Hindlimb muscle (tissue), 1 donor: Measurements from ENCODE around the gene UQCC2. TPM values are rescaled to one million over a fixed set of nuclear protein-coding genes. Genes with fewer than 3 reads are reported as not detected.
A peak's percentile ranks its signal among the peaks of the same experiment; 100 is the strongest.

ENCODE experiments used
- DNase-seq: peaks from one replicate; pipeline ENCODE4 v3.0.0-alpha.2; 2013
- polyA plus RNA-seq: library from polyadenylated mRNA; unstranded; fragments of 120-200 nt; gene quantifications from one replicate; pipeline ENCODE4 v1.2.1, GENCODE V29; 2013; ENCODE audit not compliant: insufficient read length

Gene UQCC2
- polyA plus RNA-seq: 68.2 TPM

GRCh38 chr6:33711140-33712129 lies at the start of gene UQCC2:
Gene UQCC2 (minus strand): TSS chr6:33711700. CDS start chr6:33711686, 14 bp downstream.
- DNase-seq: peak; percentile 98

- DNase-seq: no peak
Observed at GRCh38 chr6:33759887-33760629, 48.6 kb upstream of the UQCC2 start.

GRCh38 chr6:33758815-33759216 lies 47.3 kb upstream of the UQCC2 start:
- no peak for DNase-seq

- no peak for DNase-seq
Observed at GRCh38 chr6:33757906-33758305, 46.4 kb upstream of the UQCC2 start.

- no peak for DNase-seq
Observed at GRCh38 chr6:33757113-33757512, 45.6 kb upstream of the UQCC2 start.

DNA sequence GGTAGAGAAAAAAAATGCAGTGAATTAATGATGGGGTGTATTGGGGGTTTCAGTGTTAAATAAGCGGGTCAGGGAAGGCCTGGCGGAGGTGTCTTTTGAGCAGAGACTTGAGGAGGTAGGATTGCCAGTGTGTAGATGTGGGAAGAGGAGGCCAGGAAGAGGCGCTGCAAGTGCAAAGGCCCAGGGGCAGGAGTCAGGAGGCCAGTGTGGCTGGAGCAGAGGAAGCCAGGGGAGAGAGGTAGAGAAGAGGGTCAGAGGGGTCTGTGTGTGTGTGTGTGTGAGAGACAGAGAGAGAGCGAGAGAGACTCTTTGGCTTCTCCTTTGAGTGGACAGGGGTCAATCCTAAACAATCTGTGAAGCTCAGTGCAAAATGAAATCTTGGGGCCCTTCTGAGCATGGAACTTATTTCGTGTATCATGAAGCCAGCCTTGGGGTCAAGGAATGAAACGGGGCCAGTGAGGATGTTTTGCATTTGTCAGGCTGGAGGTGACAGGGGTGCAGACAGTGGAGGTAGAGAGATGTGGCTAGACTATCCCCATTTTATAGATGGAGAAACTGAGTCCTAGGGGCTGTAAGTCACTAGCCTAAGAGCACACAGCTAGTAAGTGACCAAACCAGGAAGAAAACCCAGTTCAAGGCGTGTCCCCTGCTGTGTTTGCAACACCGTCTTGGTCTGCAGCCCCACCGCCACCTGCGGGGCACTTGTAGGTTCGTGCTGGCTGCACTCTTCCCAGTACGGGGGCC lies 44.9 kb upstream of the UQCC2 start:
- no peak for DNase-seq

- no peak for DNase-seq
Observed at GRCh38 chr6:33755070-33755869, 43.8 kb upstream of the UQCC2 start.

- no peak for DNase-seq
Observed at GRCh38 chr6:33754222-33754621, 42.7 kb upstream of the UQCC2 start.

DNA sequence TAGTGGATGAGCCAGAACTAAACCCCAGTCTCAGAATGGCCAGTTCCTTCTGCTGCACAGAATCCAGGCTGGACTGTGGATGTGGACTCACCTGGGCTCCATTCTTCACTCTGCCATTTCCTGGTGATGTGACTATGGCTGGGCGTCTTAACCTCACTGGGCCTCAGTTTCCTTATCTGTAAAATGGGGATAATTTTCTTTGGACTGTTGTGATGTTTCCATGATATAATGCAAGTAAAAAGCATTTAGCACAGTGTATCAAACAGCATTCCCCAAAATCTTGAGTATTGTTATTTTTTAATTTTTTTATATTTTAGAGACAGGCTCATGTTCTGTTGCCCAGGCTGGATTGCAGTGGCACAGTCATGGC lies 41.1 kb upstream of the UQCC2 start:
- DNase-seq: no peak

GRCh38 chr6:33751771-33752645 lies 40.5 kb upstream of the UQCC2 start:
- DNase-seq: no peak

DNA sequence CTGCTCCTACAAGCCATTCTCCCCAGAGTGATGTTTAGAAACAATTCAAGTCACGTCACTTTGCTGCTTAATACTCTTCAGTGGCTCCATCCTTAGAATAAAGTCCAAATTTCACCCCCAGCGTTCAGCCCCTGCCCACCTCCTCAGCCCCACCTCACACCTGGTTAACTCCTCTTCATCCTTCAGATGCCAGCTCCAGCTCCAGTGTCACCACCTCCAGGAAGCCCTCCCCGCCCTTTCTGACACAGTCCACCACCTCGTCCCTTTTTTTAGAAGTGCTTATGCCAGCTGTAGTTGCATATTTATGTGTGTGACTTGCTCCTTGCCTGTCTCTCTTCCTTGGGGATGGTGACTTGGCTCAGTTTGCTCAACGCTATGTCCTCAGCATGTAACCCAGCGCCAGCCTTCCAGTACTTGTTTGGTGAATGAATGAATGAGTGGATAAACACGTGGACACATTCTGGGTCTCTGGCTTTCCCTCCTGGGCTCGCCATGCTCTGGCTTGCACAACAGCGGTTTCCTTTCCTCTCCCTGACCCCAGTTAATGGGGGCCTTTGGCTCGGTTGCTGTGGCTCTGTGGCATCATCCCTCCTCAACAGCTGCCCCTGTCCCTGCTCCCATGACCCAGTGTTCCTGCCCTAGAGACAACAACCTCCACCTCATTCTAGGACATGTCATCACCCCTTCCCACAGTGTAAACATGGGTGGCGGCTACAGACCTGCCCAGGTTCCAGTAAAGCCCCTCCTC lies 38.9 kb upstream of the UQCC2 start:
- no peak for DNase-seq

DNA sequence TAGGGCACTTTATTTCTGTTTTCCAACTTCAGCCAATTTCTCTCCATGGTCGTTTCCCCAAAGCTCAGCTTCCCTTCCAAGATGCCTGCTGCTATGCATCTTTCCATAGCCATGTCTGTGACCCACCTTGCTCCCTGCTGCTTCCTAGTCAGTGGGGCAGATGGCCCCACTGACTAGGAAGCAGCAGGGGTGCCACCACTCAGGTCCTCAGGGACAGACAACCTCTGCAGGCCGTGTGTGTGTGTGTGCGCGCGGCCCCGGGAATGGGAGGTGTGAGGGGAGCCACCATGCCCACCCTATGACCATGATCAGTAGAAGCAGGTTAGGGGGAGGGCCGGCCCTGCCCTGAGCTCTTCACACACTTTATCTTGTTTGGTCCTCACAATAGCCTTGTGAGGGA lies 37.9 kb upstream of the UQCC2 start:
- DNase-seq: no peak

DNA sequence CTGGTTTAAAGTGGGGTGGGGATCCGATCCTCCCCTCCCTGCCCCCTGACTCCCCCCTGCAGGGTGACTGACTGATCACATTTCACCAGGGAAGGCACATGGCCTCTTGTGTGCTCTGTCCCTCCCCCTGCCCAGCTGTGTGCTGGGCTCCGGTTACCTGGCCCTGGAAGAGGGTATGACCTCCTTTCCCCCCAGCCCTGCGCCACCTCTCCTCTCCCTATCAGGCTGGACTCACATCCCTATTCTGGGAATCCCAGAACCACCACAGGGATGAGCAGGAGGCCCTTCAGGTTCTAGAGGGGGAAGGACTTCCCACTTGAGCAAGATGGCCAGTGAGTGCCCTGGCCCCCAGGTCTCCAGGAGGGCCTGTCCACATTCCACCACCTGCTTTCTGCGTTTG lies 37.3 kb upstream of the UQCC2 start:
- no peak for DNase-seq

- DNase-seq: no peak
Observed at GRCh38 chr6:33747823-33748222, 36.3 kb upstream of the UQCC2 start.

DNA sequence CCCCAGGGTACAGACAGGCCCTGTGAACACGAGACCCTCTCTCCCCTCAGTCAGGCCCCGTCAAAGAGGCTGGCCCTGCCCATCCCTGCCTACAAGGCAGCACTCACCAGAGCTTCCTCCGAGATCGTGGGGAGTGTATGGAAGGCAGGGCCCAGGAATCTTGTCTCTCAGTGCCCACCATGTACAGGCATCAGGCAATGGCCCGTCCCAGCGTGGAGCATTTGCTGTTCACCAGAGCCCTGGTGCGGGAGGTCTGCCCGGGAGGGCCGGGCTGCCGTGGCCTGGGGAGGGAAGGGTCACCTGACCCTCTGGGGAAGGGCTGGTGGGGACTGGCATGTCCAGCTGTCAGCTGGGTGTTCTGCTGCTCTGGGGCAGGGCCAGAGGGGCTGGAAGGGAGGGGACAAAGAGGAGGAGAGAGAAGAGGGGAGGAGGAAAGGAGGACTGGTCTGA lies 35.2 kb upstream of the UQCC2 start, which contains the start of gene IP6K3:
Gene IP6K3, minus strand, starts transcription at position 255 of the 450 bp plus-strand sequence. CDS start 11,429 bp downstream, outside the sequence.
- DNase-seq: no peak

DNA sequence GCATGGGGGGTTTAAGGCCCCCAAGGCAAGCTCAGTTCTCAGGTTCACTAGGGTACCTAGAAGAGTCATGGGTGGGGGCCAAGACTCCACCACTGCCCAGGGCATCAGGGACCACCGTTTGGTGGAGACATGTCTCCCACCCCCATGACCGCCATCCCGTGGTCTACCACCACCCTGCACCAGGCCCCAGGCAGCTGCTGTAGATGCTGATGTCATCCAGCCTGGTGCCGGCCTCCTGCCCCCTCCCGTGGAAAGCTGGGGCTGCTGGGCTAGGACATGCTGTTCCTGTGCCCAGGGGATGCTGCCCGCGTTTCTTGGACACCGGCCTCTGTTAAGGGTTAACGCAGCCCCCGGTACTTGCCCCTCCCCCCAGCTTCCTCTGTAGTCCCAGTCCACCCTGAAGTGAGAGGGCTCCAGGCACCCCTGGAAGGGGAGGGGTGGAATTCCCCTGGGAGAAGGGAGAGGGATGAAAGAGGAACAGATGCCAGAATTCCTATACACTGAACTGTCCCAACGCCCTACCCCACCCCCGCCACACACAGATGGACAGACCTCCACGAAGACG lies 34.6 kb upstream of the UQCC2 start:
- DNase-seq: no peak

DNA sequence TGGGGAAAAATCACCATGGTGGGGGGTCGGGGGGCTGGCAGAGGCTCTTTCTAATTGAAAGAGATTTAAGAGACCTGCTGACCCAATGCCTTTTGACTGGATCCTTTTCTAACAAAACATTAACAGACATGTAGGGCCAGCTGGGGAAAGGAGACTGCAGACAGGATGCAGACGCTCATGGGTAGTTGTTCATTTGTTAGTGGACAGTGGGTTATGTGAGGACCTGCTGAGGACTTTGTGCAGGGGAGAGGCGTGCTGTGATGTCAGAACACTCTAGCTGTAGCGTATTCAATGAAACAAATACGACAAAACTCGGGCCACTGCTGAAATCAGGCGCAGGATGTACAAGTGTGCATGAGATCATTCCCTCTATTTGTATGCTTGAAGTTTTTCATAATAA lies 34.0 kb upstream of the UQCC2 start:
- no peak for DNase-seq

GRCh38 chr6:33744895-33745546 lies 33.5 kb upstream of the UQCC2 start:
- DNase-seq: no peak
